Activated gamma-delta T cell treated with Interleukin-2 at 50 U/mL for 16 hours (primary cell): ENCODE measurements around the gene TTC38.

Experiments used
- DNase-seq: peaks from one replicate; pipeline ENCODE4 v3.0.0-alpha.2; 2020

Gene TTC38

DNA sequence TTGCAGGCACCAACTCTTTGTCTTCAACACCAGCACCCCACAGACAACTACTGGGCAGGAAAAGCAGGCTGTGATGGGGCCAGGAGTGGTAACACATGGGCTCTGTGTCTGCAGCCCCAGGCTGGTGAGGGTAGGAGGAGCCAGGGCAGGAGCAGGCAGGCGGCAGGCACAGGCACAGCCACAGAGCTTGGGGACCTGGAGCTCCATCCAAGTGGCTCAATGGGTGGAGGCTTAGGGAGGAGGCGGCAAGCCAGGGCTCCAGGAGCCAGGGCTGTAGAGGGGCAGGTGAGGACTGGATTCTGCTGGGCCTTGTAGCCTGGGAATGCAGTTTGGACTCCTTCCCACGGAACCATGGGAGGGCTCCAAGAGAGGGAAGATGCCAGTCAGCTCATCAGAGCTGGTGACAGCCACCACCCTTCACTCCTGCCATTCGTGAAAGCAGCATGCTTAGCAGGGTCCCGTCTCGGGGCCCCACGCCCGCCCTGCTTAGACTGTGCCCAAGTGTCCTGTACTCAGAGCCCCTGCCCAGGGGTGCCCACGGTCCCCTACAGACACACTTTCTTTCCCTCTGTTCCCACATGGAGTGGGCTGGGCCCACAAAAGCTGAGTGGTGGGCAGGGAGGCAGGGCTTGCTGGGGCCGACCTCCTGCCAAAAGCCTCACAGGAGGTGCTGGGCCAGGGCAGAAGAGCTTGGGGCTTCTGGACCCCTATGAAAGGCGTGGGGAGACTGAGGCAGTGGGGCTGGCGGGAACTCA lies 12.4 kb downstream of the TTC38 start:
- DNase-seq, result no peak

GRCh38 chr22:46280999-46281623 lies 13.3 kb downstream of the TTC38 start:
- peak; percentile 38 for DNase-seq

GRCh38 chr22:46281866-46282678 lies 14.3 kb downstream of the TTC38 start:
- DNase-seq, result no peak

DNA sequence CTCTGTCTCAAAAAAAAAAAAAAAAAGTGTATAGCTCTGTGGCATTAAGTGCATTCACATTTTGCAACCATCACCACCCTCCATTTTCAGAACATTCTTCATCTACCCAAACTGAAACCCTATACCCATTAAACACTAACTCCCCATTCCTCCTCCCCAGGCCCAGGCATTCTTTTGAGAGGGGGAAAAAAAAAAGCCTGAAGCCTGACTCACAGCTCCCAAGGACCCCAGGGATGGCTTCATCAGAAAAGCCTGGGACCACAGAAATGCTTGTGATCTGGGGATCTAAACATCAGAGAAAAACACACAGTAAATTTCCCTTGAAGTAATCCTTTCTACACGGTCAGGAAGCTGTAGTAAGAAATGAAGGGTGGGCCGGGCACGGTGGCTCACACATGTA lies 18.2 kb downstream of the TTC38 start:
- no peak for DNase-seq

GRCh38 chr22:46286941-46287872 lies 19.4 kb downstream of the TTC38 start:
- DNase-seq, result no peak

DNA sequence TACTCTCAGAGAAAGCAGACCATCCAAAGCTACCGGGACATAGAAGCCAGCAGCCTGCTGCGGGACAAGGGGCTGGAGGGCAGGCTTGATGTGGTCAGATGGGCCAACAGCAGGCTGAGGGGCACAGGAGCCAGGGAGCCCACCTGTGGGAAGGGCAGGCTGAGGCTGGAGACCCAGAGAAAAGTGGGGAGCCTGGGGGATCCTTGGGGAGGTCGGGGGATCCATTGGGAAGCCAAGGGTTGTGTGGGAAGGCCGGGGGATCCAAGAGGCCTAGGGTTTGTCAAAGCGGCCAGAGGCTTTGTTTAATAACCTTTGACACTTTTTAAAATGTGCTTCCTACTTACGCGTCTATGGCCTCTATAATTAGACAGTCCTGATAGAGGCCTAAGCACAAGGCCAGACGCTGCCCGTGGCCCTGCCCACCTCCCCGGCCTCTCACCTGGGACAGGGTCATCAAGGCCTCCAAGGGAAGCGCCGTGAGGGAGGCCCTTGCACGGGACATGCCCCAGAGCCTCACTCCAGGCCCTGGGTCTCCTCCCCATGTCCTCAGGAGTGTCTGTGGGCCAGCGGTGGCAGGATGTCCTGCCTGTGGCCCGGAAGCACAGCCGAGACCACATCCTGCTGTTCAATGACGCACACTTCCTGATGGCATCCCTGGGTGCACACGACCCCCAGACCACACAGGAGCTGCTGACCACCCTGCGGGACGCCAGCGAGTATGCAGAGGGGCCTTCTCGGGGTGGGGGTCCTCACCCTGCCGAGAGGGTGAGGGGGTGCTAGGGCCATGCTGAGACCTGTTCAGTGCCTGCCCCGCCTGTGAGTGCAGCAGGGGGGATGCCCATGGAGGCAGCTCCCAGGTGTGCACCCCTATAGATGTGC lies 20.3 kb downstream of the TTC38 start:
- DNase-seq, result peak; percentile 39

GRCh38 chr22:46288846-46289243 lies 21.0 kb downstream of the TTC38 start:
- DNase-seq, result no peak

DNA sequence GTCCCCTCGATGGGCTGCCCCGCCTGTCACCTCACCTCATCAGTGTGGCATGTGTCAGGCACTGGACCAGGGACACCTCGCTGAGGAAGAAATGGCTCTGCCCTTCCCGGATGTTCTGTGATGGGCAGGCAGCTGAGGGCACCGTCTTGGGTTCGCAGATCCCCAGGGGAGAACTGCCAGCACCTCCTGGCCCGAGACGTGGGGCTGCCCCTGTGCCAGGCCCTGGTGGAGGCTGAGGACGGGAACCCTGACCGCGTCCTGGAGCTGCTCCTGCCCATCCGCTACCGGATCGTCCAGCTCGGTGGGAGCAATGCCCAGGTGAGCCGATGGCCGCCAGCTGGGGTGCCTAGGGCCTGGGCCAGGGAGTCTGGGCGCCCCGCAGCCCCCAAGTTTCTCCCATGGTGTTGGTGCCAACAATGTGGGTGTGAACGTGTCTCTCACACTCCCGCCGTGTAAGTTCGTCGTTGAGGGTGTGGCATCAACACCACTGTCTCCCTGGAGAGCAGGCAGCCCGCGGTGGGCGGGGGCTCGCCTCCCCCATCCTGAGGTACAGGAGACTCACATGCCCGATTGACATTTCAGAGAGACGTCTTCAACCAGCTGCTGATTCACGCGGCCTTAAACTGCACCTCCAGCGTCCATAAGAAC lies 21.6 kb downstream of the TTC38 start:
- DNase-seq, result no peak

DNA sequence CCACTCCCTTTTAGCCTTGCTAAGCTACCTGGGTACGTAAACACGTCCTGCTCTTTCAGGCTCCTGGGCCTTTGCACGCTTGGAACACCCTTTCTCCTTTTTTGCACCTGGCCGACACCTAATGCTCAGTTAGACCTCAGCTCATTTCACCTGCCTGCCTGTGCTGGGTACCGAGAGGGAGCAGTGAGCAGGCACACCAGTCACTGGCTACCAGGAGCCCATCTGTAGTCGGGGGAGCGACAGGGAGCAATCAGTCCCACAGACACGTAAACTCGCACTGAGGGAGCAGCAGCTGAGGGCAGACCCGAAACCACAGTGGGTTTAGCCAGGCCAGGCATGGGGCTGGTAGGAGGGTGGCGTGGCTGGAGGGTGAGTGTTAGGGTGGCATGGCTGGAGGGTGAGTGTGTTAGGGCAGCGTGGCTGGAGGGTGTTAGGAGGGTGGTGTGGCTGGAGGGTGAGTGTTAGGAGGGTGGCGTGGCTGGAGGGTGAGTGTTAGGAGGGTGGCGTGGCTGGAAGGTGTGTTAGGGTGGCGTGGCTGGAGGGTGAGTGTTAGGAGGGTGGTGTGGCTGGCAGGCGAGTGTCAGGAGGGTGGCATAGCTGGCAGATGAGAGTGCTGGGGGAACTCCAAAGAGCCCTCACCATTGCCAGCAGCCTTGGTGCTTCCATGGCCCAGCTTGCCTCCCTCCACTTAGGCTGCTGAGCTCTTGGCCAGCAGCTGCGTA lies 22.5 kb downstream of the TTC38 start:
- DNase-seq, result no peak

- DNase-seq, result no peak
Observed at GRCh38 chr22:46290843-46291785, 23.3 kb downstream of the TTC38 start.

- DNase-seq, result no peak
Observed at GRCh38 chr22:46292173-46292572, 24.4 kb downstream of the TTC38 start.

DNA sequence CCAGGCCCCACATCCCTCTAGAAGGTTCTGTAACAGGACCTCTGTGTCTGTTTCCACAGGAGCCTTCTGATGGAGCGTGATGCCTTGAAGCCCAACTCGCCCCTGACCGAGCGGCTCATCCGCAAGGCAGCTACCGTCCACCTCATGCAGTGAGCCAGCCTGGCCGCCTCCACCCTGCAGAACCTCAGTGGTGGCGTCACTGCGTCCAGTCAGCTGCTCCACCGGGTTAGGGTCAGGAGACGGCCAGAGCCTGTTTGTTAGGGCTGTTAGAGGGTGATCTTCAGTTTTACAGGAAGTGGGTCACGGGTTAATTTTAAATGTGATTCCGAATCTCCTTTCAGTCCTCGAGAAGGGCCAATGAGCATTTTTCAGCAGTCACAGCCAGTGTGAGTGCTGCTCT lies 24.9 kb downstream of the TTC38 start:
- DNase-seq, result no peak

GRCh38 chr22:46293577-46294260 lies 25.9 kb downstream of the TTC38 start:
- peak; percentile 18 for DNase-seq

GRCh38 chr22:46294784-46295183 lies 27.0 kb downstream of the TTC38 start:
- no peak for DNase-seq

DNA sequence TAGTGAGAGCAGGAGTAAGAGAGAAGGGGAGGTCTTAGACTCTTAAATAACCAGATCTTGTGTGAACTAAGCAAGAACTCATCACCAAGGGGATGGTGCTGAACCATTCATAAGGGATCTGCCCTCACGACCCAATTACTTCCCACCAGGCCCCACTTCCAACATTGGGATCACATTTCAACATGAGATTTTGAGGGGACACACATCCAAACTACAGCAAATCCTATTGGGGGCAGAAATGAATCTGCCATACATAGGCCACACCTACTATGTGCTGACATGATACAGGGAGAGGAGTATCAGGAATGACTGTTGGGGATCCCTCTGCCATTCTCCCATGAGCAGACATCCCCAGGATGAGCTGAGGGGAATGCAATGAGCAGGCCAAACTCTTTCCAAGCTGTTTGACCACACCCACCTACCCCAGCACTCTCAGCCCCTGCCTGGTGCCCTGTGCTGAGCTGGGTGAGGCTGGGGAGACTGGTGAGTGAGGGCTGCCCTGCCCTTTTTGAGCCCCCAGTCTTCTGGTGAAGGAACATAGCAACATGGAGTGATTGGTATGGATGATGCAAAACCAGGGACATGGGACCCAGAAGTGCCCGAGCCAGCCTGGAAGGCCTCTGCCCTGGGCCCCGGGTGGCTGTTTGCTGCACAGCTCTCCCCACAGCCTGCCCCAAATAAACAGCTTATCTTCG lies 27.6 kb downstream of the TTC38 start:
- no peak for DNase-seq

GRCh38 chr22:46296257-46297150 lies 28.7 kb downstream of the TTC38 start, which contains the start of gene GTSE1:
Gene GTSE1, plus strand, starts transcription at chr22:46296870. Its CDS starts 531 bp downstream, at chr22:46297401.
- peak; percentile 96 for DNase-seq
